ENCODE results near the gene RPAP3. TPM values are rescaled to one million over a fixed set of nuclear protein-coding genes. Genes with fewer than 3 reads are reported as not detected.

The RPAP3 gene
- total RNA-seq, 2 donors from 2014 or later, result 6.0 to 6.9 TPM

GRCh38 chr12:47612953-47613352, 92.9 kb downstream of the RPAP3 start:
- DNase-seq (no peak), ATAC-seq (no peak)
- Histone ChIP-seq H3K9me3 (peaks cover 0 to 10% (median 0%) of the 10 kb centered on the region in 3 donors), H3K4me1 (no peaks in the 10 kb centered on the region), H3K36me3 (replicated peaks in 1 of 2; ENCODE audit: insufficient read depth in 1 of 2, low read depth in 2 of 2) (no peaks in the 10 kb centered on the region), H3K27me3 (no peaks in the 10 kb centered on the region), H3K4me3 (no peak overlapping the region), H3K27ac (no peak overlapping the region)
- 78 to 80% methylated on average over 1 of the region's 1 CpG for WGBS, 2 donors
- TF ChIP-seq, protein P1, sequence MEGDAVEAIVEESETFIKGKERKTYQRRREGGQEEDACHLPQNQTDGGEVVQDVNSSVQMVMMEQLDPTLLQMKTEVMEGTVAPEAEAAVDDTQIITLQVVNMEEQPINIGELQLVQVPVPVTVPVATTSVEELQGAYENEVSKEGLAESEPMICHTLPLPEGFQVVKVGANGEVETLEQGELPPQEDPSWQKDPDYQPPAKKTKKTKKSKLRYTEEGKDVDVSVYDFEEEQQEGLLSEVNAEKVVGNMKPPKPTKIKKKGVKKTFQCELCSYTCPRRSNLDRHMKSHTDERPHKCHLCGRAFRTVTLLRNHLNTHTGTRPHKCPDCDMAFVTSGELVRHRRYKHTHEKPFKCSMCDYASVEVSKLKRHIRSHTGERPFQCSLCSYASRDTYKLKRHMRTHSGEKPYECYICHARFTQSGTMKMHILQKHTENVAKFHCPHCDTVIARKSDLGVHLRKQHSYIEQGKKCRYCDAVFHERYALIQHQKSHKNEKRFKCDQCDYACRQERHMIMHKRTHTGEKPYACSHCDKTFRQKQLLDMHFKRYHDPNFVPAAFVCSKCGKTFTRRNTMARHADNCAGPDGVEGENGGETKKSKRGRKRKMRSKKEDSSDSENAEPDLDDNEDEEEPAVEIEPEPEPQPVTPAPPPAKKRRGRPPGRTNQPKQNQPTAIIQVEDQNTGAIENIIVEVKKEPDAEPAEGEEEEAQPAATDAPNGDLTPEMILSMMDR (IDR thresholded peaks at IDR 0.05), result no peak
- TF ChIP-seq POLR2A (IDR thresholded peaks at IDR 0.05), result no peak
- intact Hi-C loops (cut with DNase I), result no loop called here

- Histone ChIP-seq H3K27ac (no peak overlapping the region), H3K36me3 (replicated peaks in 1 of 2; ENCODE audit: insufficient read depth in 1 of 2, low read depth in 2 of 2) (no peaks in the 10 kb centered on the region), H3K4me3 (no peak overlapping the region), H3K27me3 (no peaks in the 10 kb centered on the region), H3K4me1 (no peaks in the 10 kb centered on the region), H3K9me3 (peaks cover 0 to 21% (median 0%) of the 10 kb centered on the region in 3 donors)
- no peak for DNase-seq
- TF ChIP-seq, protein P1 (IDR thresholded peaks at IDR 0.05), result no peak
- intact Hi-C loops (cut with DNase I), result no loop called here
- no peak for ATAC-seq
Observed at GRCh38 chr12:47611906-47612305, 93.9 kb downstream of the RPAP3 start.

Other genes starting within 250 kb of the RPAP3 start
- gene ENDOU, start 19.5 kb upstream of the RPAP3 start, total RNA-seq, result not detected
- 10 to 100 TPM; 11.9 to 23.4 TPM for gene RAPGEF3, start 52.9 kb upstream of the RPAP3 start, total RNA-seq
- 10 to 100 TPM; 12.7 to 22.1 TPM for gene SLC48A1, start 67.2 kb upstream of the RPAP3 start, total RNA-seq
- 10 to 100 TPM; 26.2 to 26.7 TPM for gene HDAC7, start 113.9 kb upstream of the RPAP3 start, total RNA-seq
- 1 to 10 TPM; 1.3 to 3.1 TPM for gene VDR, start 199.0 kb upstream of the RPAP3 start, total RNA-seq

All from body of pancreas (tissue), 4 donors.